Smooth muscle cell (in vitro differentiated cells): ENCODE results near the gene NCOA5. TPM values are rescaled to one million over a fixed set of nuclear protein-coding genes. Genes with fewer than 3 reads are reported as not detected.

Experiments
- DNase-seq: peaks from one replicate; lab custom pipeline; 2025; ENCODE audit not compliant: unreplicated experiment; lab: John Stamatoyannopoulos, UW
- H2AFZ ChIP-seq: fragments of 200-600 bp; sonication (generic); 2 replicates; pipeline ENCODE4 v1.6.0; 2016; ENCODE audit warnings: antibody characterized with exemption, low read depth, mild to moderate bottlenecking
- H3F3A ChIP-seq: fragments of 200-600 bp; sonication (generic); 2 replicates; pipeline ENCODE4 v1.6.0; 2017; ENCODE audit warnings: antibody characterized with exemption, low read depth
- H3K27ac ChIP-seq: fragments of 200-600 bp; sonication (generic); 2 replicates; pipeline ENCODE4 v1.5.1; 2016; ENCODE audit warnings: low read depth, mild to moderate bottlenecking
- H3K27me3 ChIP-seq: fragments of 200-600 bp; sonication (generic); 2 replicates; pipeline ENCODE4 v1.6.1; 2016; ENCODE audit warnings: low read depth, mild to moderate bottlenecking
- H3K36me3 ChIP-seq: fragments of 200-600 bp; sonication (generic); 2 replicates; pipeline ENCODE4 v1.5.1; 2016; ENCODE audit warnings: low read depth
- H3K4me1 ChIP-seq: fragments of 200-600 bp; sonication (generic); 2 replicates; pipeline ENCODE4 v1.5.1; 2016; ENCODE audit warnings: low read depth
- H3K4me2 ChIP-seq: fragments of 200-600 bp; sonication (generic); 2 replicates; pipeline ENCODE4 v1.6.0; 2016; ENCODE audit warnings: mild to moderate bottlenecking
- H3K4me3 ChIP-seq: fragments of 200-600 bp; sonication (generic); 2 replicates; pipeline ENCODE4 v1.5.1; 2016; ENCODE audit warnings: mild to moderate bottlenecking
- H3K79me2 ChIP-seq: fragments of 200-600 bp; sonication (generic); 2 replicates; pipeline ENCODE4 v1.6.0; 2016; ENCODE audit warnings: low read depth, mild to moderate bottlenecking
- H3K9ac ChIP-seq: fragments of 200-600 bp; sonication (generic); 2 replicates; pipeline ENCODE4 v1.6.0; 2016; ENCODE audit warnings: low read depth
- H3K9me3 ChIP-seq: fragments of 200-600 bp; sonication (generic); replicated peaks from 2 replicates; pipeline ENCODE4 v1.5.1; 2016; ENCODE audit warnings: low read depth
- H4K20me1 ChIP-seq: fragments of 200-600 bp; sonication (generic); 2 replicates; pipeline ENCODE4 v1.6.0; 2016; ENCODE audit warnings: low read depth
- CTCF ChIP-seq: fragments of 200-600 bp; sonication (generic); IDR thresholded peaks from 2 replicates; pipeline ENCODE4 v1.5.1; 2017; ENCODE audit warnings: borderline replicate concordance, mild to moderate bottlenecking, antibody characterized with exemption; ENCODE audit not compliant: insufficient read depth, poor library complexity, severe bottlenecking
- WGBS: methylation state at CpG from one replicate; pipeline ENCODE4 v1.1.7; 2016; ENCODE audit warnings: low lambda C conversion rate; 5-methylcytosine and 5-hydroxymethylcytosine counted together
- polyA plus RNA-seq: library from polyadenylated mRNA; unstranded; fragments of >200 nt; fragmentation: Nextera tagmentation; extraction: Ambion mirVana; gene quantifications from 2 replicates; pipeline ENCODE4 v1.2.1, GENCODE V29; 2016
- total RNA-seq: library from RNA; depleted of rRNA; stranded (reverse); fragments of >200 nt; gene quantifications from 2 replicates; pipeline ENCODE4 v1.2.3, GENCODE V29; 2014

Gene NCOA5
- total and polyA plus RNA-seq, 2 experiments from 2014 or later = 8.3 to 11.4 TPM

- no peak overlapping the region for H3K4me3 ChIP-seq
- no peak for TF ChIP-seq CTCF
- peaks cover 39% of the 10 kb centered on the region for H3K27me3 ChIP-seq
- H3K79me2 ChIP-seq = no peaks in the 10 kb centered on the region
- DNase-seq = no peak
- no peak overlapping the region for H3K9ac ChIP-seq
- no peaks in the 10 kb centered on the region for H3K36me3 ChIP-seq
- no peaks in the 10 kb centered on the region for H3F3A ChIP-seq
- H2AFZ ChIP-seq = no peak overlapping the region
- WGBS = 75% methylated on average over 15 of the region's 15 CpGs
- H3K4me1 ChIP-seq = peaks cover 14% of the 10 kb centered on the region
- H3K4me2 ChIP-seq = no peak overlapping the region
- H4K20me1 ChIP-seq = peaks cover 45% of the 10 kb centered on the region
- H3K27ac ChIP-seq = no peak overlapping the region
- no peaks in the 10 kb centered on the region for H3K9me3 ChIP-seq
Measured at GRCh38 chr20:46056027-46056833, 33.5 kb downstream of the NCOA5 start.

- H3F3A ChIP-seq = no peaks in the 10 kb centered on the region
- WGBS = 36% methylated on average over 1 of the region's 1 CpG
- no peak overlapping the region for H3K4me2 ChIP-seq
- no peaks in the 10 kb centered on the region for H3K9me3 ChIP-seq
- peaks cover 35% of the 10 kb centered on the region for H4K20me1 ChIP-seq
- H3K4me3 ChIP-seq = no peak overlapping the region
- no peak overlapping the region for H3K9ac ChIP-seq
- no peak for DNase-seq
- TF ChIP-seq CTCF = no peak
- no peaks in the 10 kb centered on the region for H3K79me2 ChIP-seq
- H3K36me3 ChIP-seq = no peaks in the 10 kb centered on the region
- H2AFZ ChIP-seq = no peak overlapping the region
- H3K27ac ChIP-seq = no peak overlapping the region
- H3K4me1 ChIP-seq = peaks cover 14% of the 10 kb centered on the region
- peaks cover 39% of the 10 kb centered on the region for H3K27me3 ChIP-seq
Measured at GRCh38 chr20:46055269-46055668, 34.5 kb downstream of the NCOA5 start.

GRCh38 chr20:46054606-46055005 is 35.2 kb downstream of the NCOA5 start:
- Histone ChIP-seq H3K9me3 (no peaks in the 10 kb centered on the region), H3K9ac (no peak overlapping the region), H3K79me2 (no peaks in the 10 kb centered on the region), H3K4me1 (peaks cover 14% of the 10 kb centered on the region), H2AFZ (no peak overlapping the region), H3F3A (no peaks in the 10 kb centered on the region), H3K27me3 (peaks cover 32% of the 10 kb centered on the region), H3K27ac (no peak overlapping the region), H3K36me3 (no peaks in the 10 kb centered on the region), H3K4me2 (no peak overlapping the region), H3K4me3 (no peak overlapping the region), H4K20me1 (peaks cover 29% of the 10 kb centered on the region)
- no peak for DNase-seq
- 59% methylated on average over 6 of the region's 6 CpGs for WGBS
- no peak for TF ChIP-seq CTCF

DNA sequence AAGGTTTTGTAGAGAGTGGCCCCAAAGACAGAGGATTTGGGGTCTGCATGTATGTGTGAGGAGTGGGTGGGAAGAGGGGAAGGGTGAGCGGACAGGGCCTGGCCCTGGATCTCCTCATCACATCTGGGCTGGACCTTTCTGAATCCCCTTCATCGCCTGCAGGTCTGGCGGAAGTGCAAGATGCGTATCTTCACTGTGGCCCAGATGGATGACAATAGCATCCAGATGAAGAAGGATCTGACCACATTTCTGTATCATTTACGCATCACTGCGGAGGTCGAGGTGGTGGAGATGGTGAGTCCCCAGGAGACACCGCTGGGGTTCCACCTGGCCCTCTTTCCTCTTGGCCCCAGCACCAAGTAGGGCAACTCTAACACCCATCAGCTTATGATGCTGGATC is 36.3 kb downstream of the NCOA5 start:
- H3K36me3 ChIP-seq = no peaks in the 10 kb centered on the region
- no peak overlapping the region for H3K4me3 ChIP-seq
- no peaks in the 10 kb centered on the region for H3K9me3 ChIP-seq
- H3K9ac ChIP-seq = no peak overlapping the region
- H3K27ac ChIP-seq = no peak overlapping the region
- WGBS = 97% methylated on average over 8 of the region's 8 CpGs
- H4K20me1 ChIP-seq = peaks cover 17% of the 10 kb centered on the region
- H3K4me2 ChIP-seq = no peak overlapping the region
- TF ChIP-seq CTCF = no peak
- no peaks in the 10 kb centered on the region for H3F3A ChIP-seq
- H3K27me3 ChIP-seq = peaks cover 29% of the 10 kb centered on the region
- no peak for DNase-seq
- H2AFZ ChIP-seq = no peak overlapping the region
- H3K79me2 ChIP-seq = no peaks in the 10 kb centered on the region
- peaks cover 10% of the 10 kb centered on the region for H3K4me1 ChIP-seq
